Suprapubic skin (tissue), 4 donors: ENCODE data around the gene POLR2J2. TPM values are rescaled to one million over a fixed set of nuclear protein-coding genes. Genes with fewer than 3 reads are reported as not detected.
A peak's percentile ranks its signal among the peaks of the same experiment; 100 is the strongest.
"Not testable (repeated sequence)": the region's sequence is repeated elsewhere in the genome, so short reads cannot be mapped to it uniquely, and the experiment has no call there.

Experiments
- DNase-seq, 2 donors: peaks; one replicate each; pipeline ENCODE4 v3.0.0-alpha.2; 2019; ENCODE audit warnings: low spot score in 2 of 2
- H3K27ac ChIP-seq: fragments of 200-600 bp; sonication (generic); one replicate; pipeline ENCODE4 v1.5.1; 2019
- H3K27me3 ChIP-seq: fragments of 200-600 bp; sonication (generic); one replicate; pipeline ENCODE4 v1.5.1; 2019
- H3K36me3 ChIP-seq: fragments of 200-600 bp; sonication (generic); one replicate; pipeline ENCODE4 v1.5.1; 2019
- H3K4me1 ChIP-seq: fragments of 200-600 bp; sonication (generic); one replicate; pipeline ENCODE4 v1.5.1; 2019
- H3K4me3 ChIP-seq: fragments of 200-600 bp; sonication (generic); one replicate; pipeline ENCODE4 v1.5.1; 2019; ENCODE audit warnings: mild to moderate bottlenecking
- H3K9me3 ChIP-seq: fragments of 200-600 bp; sonication (generic); one replicate; pipeline ENCODE4 v1.5.1; 2019
- WGBS: methylation state at CpG from one replicate; pipeline ENCODE4 v1.1.5; 2018; 5-methylcytosine and 5-hydroxymethylcytosine counted together
- total RNA-seq, 4 donors: library from RNA; depleted of rRNA; stranded (reverse); fragments of >200 nt; gene quantifications; one replicate each; pipeline ENCODE4 v1.1.0, GENCODE V29; 2016

POLR2J2 gene
- total RNA-seq, 4 donors from 2014 or later: 1.0 to 5.1 (median 3.1) TPM

GRCh38 chr7:102638848-102639247, 32.6 kb downstream of the POLR2J2 start:
- 86% methylated on average over 5 of the region's 11 CpGs for WGBS
- not testable (repeated sequence) for H3K36me3 ChIP-seq, H3K4me1 ChIP-seq, H3K27ac ChIP-seq, H3K4me3 ChIP-seq, H3K27me3 ChIP-seq, H3K9me3 ChIP-seq
- peak in 1 of 2 donors; percentile 67 for DNase-seq

- not testable (repeated sequence) for H3K27ac ChIP-seq, H3K4me1 ChIP-seq, H3K9me3 ChIP-seq, H3K27me3 ChIP-seq, H3K4me3 ChIP-seq, H3K36me3 ChIP-seq
- peak in 1 of 2 donors; percentile 47 for DNase-seq
- 93% methylated on average over 8 of the region's 13 CpGs for WGBS
Observed at GRCh38 chr7:102636956-102637355, 34.5 kb downstream of the POLR2J2 start.

- H3K4me1 ChIP-seq, H3K27ac ChIP-seq, H3K4me3 ChIP-seq, H3K27me3 ChIP-seq, H3K36me3 ChIP-seq, H3K9me3 ChIP-seq, DNase-seq: not testable (repeated sequence)
- no CpG with 5 or more reads among the region's 5 CpGs for WGBS
Observed at GRCh38 chr7:102635354-102635753, 36.1 kb downstream of the POLR2J2 start.

DNA sequence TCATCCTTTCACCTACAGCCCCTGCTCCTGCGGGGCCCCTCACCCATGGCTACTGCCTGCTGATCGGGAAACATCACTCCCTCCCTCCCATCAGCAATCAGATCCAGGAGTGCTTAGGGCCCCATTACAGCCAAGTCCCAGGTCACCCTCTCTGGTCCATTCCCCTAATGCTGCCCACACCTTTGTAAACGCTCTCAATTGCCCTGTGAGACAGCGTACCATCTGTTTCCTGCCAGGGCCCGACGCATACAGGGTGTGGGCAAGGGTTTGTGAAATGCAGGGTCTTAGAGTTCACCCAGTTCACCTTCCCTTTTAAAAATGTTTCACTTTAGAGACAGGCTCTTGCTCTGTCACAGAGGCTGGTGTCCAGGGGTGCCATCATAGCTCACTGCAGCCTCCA, 37.2 kb downstream of the POLR2J2 start:
- not testable (repeated sequence) for H3K27me3 ChIP-seq, H3K4me3 ChIP-seq, H3K9me3 ChIP-seq, H3K27ac ChIP-seq, H3K4me1 ChIP-seq, H3K36me3 ChIP-seq
- peak in 1 of 2 donors; percentile 21 for DNase-seq
- WGBS: 80% methylated on average over 2 of the region's 6 CpGs

DNA sequence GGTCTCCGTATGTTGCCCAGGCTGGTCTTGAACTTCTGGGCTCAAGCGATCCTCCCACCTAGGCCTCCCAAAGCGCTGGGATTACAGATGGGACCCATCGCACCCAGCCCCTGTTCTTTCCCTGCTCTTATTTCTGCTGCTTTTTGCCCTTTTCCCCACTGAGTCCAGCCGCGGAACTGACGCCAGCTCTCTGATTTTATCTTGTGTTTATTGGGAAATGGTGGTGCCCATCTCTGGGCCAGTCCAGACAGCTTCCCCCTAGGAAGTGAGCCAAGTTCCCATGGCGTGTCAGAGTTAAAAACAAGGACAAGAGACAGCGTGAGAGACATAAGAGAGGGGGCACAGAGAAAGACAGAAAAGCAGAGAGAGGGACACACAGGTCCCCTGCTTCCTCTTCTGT, 40.8 kb downstream of the POLR2J2 start:
- DNase-seq: peak in 1 of 2 donors; percentile 32

DNA sequence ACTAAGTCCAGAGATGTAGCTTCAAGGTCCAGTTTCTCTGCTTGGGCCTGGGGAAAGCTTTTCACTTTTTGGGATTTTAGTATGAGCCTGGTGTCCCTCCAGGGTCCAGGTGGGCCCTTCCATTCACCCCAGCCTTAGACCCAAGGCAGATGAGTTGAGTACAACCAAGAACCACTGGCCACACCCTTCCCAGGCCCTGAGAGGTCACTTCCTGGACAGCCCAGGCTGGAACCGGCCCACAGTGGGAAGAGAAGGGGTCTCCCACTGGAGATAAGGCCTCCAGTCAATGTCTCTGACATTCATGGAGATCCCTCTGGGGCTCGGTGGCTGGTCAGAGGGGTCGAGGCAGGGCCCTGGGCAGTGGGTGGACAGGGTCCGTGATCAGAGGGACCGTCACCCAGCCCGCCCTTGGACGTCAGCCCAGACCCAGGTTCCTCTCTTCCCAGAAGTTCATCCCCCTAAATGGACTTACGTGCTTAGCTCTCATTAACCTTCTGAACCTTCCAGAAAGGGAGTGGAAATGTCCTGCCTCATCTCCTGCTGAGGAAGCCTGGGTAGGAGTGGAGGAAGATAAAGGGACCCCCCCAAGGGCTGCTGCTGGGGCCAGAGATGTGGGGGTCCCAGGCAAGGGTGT, 44.1 kb downstream of the POLR2J2 start:
- WGBS: no CpG with 5 or more reads among the region's 8 CpGs

More for the DNA sequence above, 40.8 kb downstream of the POLR2J2 start:
- not testable (repeated sequence) for H3K27me3 ChIP-seq, H3K36me3 ChIP-seq, H3K4me3 ChIP-seq, H3K4me1 ChIP-seq, H3K27ac ChIP-seq, H3K9me3 ChIP-seq
- WGBS: no CpG with 5 or more reads among the region's 9 CpGs

GRCh38 chr7:102618122-102618521, 53.3 kb downstream of the POLR2J2 start:
- H3K4me3 ChIP-seq, H3K27ac ChIP-seq, H3K27me3 ChIP-seq, H3K36me3 ChIP-seq, H3K4me1 ChIP-seq, H3K9me3 ChIP-seq: not testable (repeated sequence)
- 60% methylated on average over 3 of the region's 8 CpGs for WGBS
- DNase-seq: peak in 1 of 2 donors; percentile 8

More for the DNA sequence above, 44.1 kb downstream of the POLR2J2 start:
- not testable (repeated sequence) for DNase-seq, H3K9me3 ChIP-seq, H3K4me1 ChIP-seq, H3K27me3 ChIP-seq, H3K27ac ChIP-seq, H3K36me3 ChIP-seq, H3K4me3 ChIP-seq

GRCh38 chr7:102616507-102617125, 54.8 kb downstream of the POLR2J2 start, which contains the start of gene RASA4:
Gene RASA4 (minus strand): TSS chr7:102616756. CDS start chr7:102616689, 67 bp downstream.
- no CpG with 5 or more reads among the region's 62 CpGs for WGBS
- H3K27me3 ChIP-seq, H3K27ac ChIP-seq: not testable (repeated sequence)

More at GRCh38 chr7:102616507-102617125, 54.8 kb downstream of the POLR2J2 start, which contains the start of gene RASA4:
- H3K4me3 ChIP-seq: peak within 1 kb of the TSS; percentile 51
- H3K36me3 ChIP-seq, H3K4me1 ChIP-seq, H3K9me3 ChIP-seq: not testable (repeated sequence)
- peak; percentile 73 to 74 for DNase-seq

Other genes with a start within 250 kb of the POLR2J2 start
- 1 to 10 TPM; 4.3 to 7.0 (median 5.0) TPM for gene ORAI2, start 238.1 kb downstream of the POLR2J2 start, total RNA-seq
- gene ALKBH4, start 206.8 kb downstream of the POLR2J2 start, total RNA-seq: 10 to 100 TPM; 17.9 to 41.1 (median 26.7) TPM
- gene LRWD1, start 206.7 kb downstream of the POLR2J2 start, total RNA-seq: 10 to 100 TPM in 3 of 4 donors, 1 to 10 TPM in 1; 9.8 to 19.2 (median 16.4) TPM
- gene POLR2J, start 192.7 kb downstream of the POLR2J2 start, total RNA-seq: 10 to 100 TPM in 3 of 4 donors, 1 to 10 TPM in 1; 9.5 to 29.0 (median 19.3) TPM
- 10 to 100 TPM; 26.5 to 30.7 (median 28.4) TPM for gene RASA4B, start 153.9 kb downstream of the POLR2J2 start, total RNA-seq
- 10 to 100 TPM in 2 of 4 donors, 1 to 10 TPM in 2; 7.8 to 24.4 (median 11.5) TPM for gene UPK3BL2, start 128.0 kb downstream of the POLR2J2 start, total RNA-seq
- under 1 TPM in 1 of 4 donors, not detected in 3; 0.64 TPM for gene SPDYE2, start 120.4 kb downstream of the POLR2J2 start, total RNA-seq
- gene POLR2J3, start 99.1 kb downstream of the POLR2J2 start, total RNA-seq: 10 to 100 TPM; 11.3 to 28.5 (median 27.3) TPM
- 10 to 100 TPM; 16.4 to 33.9 (median 23.6) TPM for gene RASA4, start 54.9 kb downstream of the POLR2J2 start, total RNA-seq
- gene UPK3BL1, start 28.9 kb downstream of the POLR2J2 start, total RNA-seq: 10 to 100 TPM; 24.2 to 57.0 (median 48.1) TPM
- not detected for gene SPDYE2B, start 21.3 kb downstream of the POLR2J2 start, total RNA-seq
- 10 to 100 TPM; 12.4 to 41.9 (median 16.9) TPM for gene FAM185A, start 77.3 kb upstream of the POLR2J2 start, total RNA-seq
- 1 to 10 TPM; 1.1 to 4.5 (median 3.1) TPM for gene LRRC17, start 241.3 kb upstream of the POLR2J2 start, total RNA-seq